ENCODE data around the gene CNOT1.
"Not testable (repeated sequence)": the region's sequence is repeated elsewhere in the genome, so short reads cannot be mapped to it uniquely, and the experiment has no call there.

Gene CNOT1

GRCh38 chr16:58584831-58585505, 44.7 kb downstream of the CNOT1 start:
- Histone ChIP-seq H3K27ac (no peak overlapping the region), H3K4me3 (no peak overlapping the region)

- H3K4me3 ChIP-seq, result no peak overlapping the region
- H3K27ac ChIP-seq, result peak overlapping the region in 1 of 21 experiments; percentile 34
These were observed 46.5 kb downstream of the CNOT1 start for GRCh38 chr16:58582971-58583765.

GRCh38 chr16:58582133-58582532, 47.5 kb downstream of the CNOT1 start:
- no peak overlapping the region for H3K27ac ChIP-seq
- no peak overlapping the region for H3K4me3 ChIP-seq

- Histone ChIP-seq H3K27ac (no peak overlapping the region), H3K4me3 (no peak overlapping the region)
These were observed 50.0 kb downstream of the CNOT1 start for GRCh38 chr16:58579587-58579986.

- H3K27ac ChIP-seq, result peak overlapping the region in 1 of 21 experiments; percentile 12
- H3K4me3 ChIP-seq, result no peak overlapping the region
These were observed 51.0 kb downstream of the CNOT1 start for GRCh38 chr16:58578642-58579041.

GRCh38 chr16:58577141-58577540, 52.5 kb downstream of the CNOT1 start:
- H3K27ac ChIP-seq, result no peak overlapping the region
- H3K4me3 ChIP-seq, result no peak overlapping the region

GRCh38 chr16:58574895-58575294, 54.7 kb downstream of the CNOT1 start:
- Histone ChIP-seq H3K4me3 (no peak overlapping the region), H3K27ac (no peak overlapping the region)

- H3K4me3 ChIP-seq, H3K27ac ChIP-seq: not testable (repeated sequence)
These were observed 63.9 kb downstream of the CNOT1 start for GRCh38 chr16:58565697-58566096.

- H3K4me3 ChIP-seq, result no peak overlapping the region
- H3K27ac ChIP-seq, result no peak overlapping the region
These were observed 65.9 kb downstream of the CNOT1 start for GRCh38 chr16:58563775-58564174.

GRCh38 chr16:58563235-58563634, 66.4 kb downstream of the CNOT1 start:
- no peak overlapping the region for H3K27ac ChIP-seq
- no peak overlapping the region for H3K4me3 ChIP-seq

- H3K4me3 ChIP-seq, result no peak overlapping the region
- H3K27ac ChIP-seq, result no peak overlapping the region
These were observed 72.9 kb downstream of the CNOT1 start for GRCh38 chr16:58556678-58557077.

- H3K4me3 ChIP-seq, result no peak overlapping the region
- H3K27ac ChIP-seq, result no peak overlapping the region
These were observed 78.1 kb downstream of the CNOT1 start for GRCh38 chr16:58551496-58551895.

GRCh38 chr16:58548378-58548777, 81.2 kb downstream of the CNOT1 start:
- Histone ChIP-seq H3K4me3 (no peak overlapping the region), H3K27ac (no peak overlapping the region)

- Histone ChIP-seq H3K4me3 (no peak overlapping the region), H3K27ac (no peak overlapping the region)
These were observed 85.9 kb downstream of the CNOT1 start for GRCh38 chr16:58543685-58544084.

GRCh38 chr16:58542291-58542690, 87.3 kb downstream of the CNOT1 start:
- no peak overlapping the region for H3K27ac ChIP-seq

GRCh38 chr16:58541711-58542110, 87.9 kb downstream of the CNOT1 start:
- H3K4me3 ChIP-seq, result no peak overlapping the region
- H3K27ac ChIP-seq, result no peak overlapping the region

More at GRCh38 chr16:58542291-58542690, 87.3 kb downstream of the CNOT1 start:
- H3K4me3 ChIP-seq, result no peak overlapping the region

- no peak overlapping the region for H3K4me3 ChIP-seq
- no peak overlapping the region for H3K27ac ChIP-seq
These were observed 92.3 kb downstream of the CNOT1 start for GRCh38 chr16:58537124-58537906.

- H3K4me3 ChIP-seq, result no peak overlapping the region
- no peak overlapping the region for H3K27ac ChIP-seq
These were observed 93.3 kb downstream of the CNOT1 start for GRCh38 chr16:58536278-58536677.

GRCh38 chr16:58535100-58535499, 94.5 kb downstream of the CNOT1 start:
- H3K27ac ChIP-seq, result no peak overlapping the region

GRCh38 chr16:58533751-58534470, 95.7 kb downstream of the CNOT1 start:
- Histone ChIP-seq H3K27ac (no peak overlapping the region), H3K4me3 (no peak overlapping the region)

More at GRCh38 chr16:58535100-58535499, 94.5 kb downstream of the CNOT1 start:
- H3K4me3 ChIP-seq, result no peak overlapping the region
